D721Med (cell line): ENCODE data around the gene COL2A1.

ENCODE experiments used
- DNase-seq: peaks from one replicate; pipeline ENCODE4 v3.0.0; 2011; ENCODE audit warnings: low spot score; ENCODE audit not compliant: insufficient read length
- FAIRE-seq: peaks from 2 replicates; lab custom pipeline; 2011; peaks lifted over from hg19 to GRCh38; lab: Jason Lieb, UNC
- TF ChIP-seq, protein P1 (sequence below): IDR thresholded peaks from 2 replicates; pipeline ENCODE4 v1.5.1; 2012; ENCODE audit warnings: mild to moderate bottlenecking, control low read depth; ENCODE audit not compliant: insufficient read depth; ENCODE audit errors: missing control alignments

COL2A1 gene

DNA sequence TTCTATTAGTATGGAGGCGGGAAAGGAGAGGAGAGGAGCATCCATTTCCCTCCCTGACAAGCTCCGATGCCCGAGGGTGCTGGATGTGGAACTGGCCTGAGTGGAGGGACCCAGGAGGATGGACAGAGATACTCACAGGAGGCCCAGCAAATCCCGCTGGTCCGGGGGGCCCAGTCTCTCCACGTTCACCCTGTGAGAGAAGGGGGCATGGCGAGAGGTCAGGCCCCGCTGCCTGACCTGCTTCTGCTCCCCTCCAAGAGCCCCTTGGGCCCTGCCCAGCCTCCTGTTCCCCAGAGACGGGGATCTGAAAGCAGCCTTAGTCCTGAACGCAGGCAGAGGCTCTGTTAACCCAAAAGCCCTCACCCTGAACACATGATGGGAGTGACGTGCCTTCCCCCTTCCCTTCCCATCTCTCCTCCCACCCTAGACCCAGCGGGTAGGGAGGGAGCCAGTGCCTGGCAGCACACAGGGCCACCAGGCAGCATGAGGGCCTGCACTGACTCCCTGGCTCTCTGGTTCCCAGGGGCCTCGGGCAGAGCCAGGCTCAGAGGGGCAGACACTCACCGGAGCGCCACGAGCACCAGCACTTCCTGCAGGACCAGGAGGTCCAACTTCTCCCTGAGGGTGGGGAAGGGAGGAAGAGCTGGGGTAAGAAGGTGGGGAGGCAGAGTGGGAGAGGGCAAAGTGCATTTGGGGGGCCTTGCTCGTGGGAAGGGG is 23.3 kb downstream of the COL2A1 start:
- TF ChIP-seq, protein P1, sequence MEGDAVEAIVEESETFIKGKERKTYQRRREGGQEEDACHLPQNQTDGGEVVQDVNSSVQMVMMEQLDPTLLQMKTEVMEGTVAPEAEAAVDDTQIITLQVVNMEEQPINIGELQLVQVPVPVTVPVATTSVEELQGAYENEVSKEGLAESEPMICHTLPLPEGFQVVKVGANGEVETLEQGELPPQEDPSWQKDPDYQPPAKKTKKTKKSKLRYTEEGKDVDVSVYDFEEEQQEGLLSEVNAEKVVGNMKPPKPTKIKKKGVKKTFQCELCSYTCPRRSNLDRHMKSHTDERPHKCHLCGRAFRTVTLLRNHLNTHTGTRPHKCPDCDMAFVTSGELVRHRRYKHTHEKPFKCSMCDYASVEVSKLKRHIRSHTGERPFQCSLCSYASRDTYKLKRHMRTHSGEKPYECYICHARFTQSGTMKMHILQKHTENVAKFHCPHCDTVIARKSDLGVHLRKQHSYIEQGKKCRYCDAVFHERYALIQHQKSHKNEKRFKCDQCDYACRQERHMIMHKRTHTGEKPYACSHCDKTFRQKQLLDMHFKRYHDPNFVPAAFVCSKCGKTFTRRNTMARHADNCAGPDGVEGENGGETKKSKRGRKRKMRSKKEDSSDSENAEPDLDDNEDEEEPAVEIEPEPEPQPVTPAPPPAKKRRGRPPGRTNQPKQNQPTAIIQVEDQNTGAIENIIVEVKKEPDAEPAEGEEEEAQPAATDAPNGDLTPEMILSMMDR: no peak
- DNase-seq: no peak
- FAIRE-seq: no peak

DNA sequence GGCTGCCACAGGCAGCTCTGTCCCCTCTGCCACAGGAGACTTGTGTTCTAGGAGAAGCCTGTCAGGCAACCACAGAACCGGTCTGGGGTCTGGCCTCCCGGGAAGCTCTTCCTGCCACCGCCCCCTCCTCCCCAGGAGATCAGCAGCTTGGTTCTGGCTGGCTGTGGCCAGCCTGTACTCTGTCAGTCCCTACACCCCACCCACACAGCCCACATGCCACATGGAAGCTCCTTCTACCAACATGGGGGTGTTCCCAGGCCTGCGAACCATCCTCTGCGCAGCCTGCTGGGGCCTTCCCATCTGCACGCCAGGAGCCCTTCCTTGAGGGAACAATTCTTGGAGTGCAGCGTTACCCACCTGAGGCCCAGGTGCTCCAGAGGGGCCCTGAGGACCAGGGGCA is 24.1 kb downstream of the COL2A1 start:
- no peak for FAIRE-seq
- TF ChIP-seq, protein P1: no peak
- DNase-seq: no peak

DNA sequence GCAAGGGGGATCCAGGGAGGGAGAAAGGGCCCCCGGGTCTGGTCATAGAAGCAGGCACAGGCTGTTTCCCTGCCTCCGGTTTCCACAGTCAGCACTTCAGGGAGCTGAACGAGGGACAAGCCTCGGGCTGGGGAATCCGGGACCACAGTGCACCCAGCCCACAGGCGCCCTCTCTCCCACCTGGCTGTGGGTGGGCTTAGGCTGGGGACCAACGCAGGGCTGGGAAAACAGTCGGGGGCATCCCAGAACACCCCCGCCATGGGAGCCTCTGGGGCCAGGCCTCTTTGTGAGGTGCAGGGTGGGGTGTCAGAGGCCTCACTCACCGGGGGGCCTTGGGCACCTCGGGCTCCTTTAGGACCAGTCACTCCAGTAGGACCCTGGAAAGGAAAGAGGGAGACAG is 24.6 kb downstream of the COL2A1 start:
- TF ChIP-seq, protein P1: no peak
- no peak for DNase-seq
- no peak for FAIRE-seq

DNA sequence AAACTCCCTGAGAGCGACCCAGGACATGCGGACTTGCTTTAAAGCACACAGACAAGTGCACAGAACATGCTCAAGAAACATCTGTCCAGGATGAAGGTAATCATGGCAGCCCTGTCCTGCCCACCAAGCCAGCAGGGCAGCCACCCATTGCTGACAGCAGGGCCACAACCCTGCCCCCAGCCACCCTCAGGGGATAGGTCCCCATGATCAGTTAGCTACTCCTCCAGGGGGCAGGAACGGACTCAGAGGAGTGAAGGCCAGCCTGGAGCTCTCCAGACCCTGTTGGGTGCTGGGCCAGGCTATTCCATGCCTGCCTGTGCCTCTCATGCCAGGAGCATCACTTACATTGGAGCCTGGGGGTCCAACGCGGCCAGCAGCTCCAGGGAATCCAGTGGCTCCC is 25.1 kb downstream of the COL2A1 start:
- TF ChIP-seq, protein P1: no peak
- DNase-seq: no peak
- FAIRE-seq: no peak

DNA sequence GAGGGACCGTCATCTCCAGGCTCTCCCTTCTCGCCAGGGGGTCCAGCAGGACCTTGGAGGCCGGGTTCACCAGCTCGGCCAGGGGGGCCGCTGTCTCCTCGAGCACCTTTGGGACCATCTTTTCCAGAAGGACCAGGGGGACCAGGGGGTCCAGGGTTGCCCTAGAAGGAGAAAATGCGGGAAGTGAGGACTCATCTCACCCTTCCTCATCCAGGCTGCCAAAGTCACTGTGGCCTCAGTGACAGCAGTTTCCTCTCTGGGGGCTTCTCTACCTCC is 25.7 kb downstream of the COL2A1 start:
- FAIRE-seq: no peak
- no peak for DNase-seq
- TF ChIP-seq, protein P1: no peak

DNA sequence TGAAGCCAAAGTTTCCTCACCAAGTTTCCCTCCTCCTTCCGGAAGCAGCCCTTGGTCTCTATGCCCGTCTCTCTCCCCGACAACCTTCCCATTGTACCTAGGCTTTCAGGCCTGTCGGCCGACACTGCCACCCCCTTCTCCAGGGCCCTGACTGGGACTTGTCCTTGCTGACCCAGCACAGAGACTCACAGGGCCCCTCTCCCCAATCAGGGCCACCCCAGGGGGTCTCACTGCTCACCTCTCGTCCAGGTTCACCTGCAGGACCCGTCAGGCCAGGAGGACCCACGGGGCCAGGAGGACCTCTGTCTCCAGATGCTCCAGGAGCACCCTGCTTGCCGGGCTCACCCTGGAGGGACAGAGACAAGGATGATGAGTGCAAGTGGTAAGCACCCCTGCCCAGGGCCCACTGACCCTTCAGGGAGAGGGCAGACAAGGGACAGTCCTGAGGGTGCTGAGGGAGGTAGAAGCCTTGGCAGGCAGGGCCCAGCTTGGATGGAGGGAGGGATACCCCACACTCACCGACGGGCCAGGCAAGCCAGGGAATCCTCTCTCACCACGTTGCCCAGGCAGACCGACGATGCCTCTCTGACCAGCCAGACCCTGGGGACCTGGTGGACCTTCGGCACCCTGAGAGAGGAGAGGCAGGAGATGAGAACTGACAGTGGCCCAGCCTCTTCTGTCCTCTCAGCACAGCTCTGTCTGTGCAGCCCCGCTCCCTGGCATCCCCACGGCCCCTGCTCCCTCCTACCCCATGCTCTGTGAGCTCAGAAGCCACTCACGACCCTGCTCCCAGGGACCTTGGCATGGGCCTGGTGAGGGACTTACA is 26.3 kb downstream of the COL2A1 start:
- TF ChIP-seq, protein P1: no peak
- FAIRE-seq: no peak
- DNase-seq: no peak
